Esophagus (tissue), 2 donors: Measurements from ENCODE around the gene PTBP1. TPM values are rescaled to one million over a fixed set of nuclear protein-coding genes. Genes with fewer than 3 reads are reported as not detected.

Experiments
- H3K27ac ChIP-seq, 2 donors: one replicate each; pipeline ENCODE4 v1.5.1; 2013; ENCODE audit warnings: low read depth in 2 of 2, mild to moderate bottlenecking in 2 of 2, inconsistent platforms in 1 of 2, low read length in 1 of 2, moderate library complexity in 1 of 2
- H3K27me3 ChIP-seq, 2 donors: one replicate each; pipeline ENCODE4 v1.6.1; 2013; ENCODE audit warnings: low read length in 2 of 2, control low read depth in 1 of 2, mild to moderate bottlenecking in 1 of 2; ENCODE audit not compliant: insufficient read depth in 2 of 2, control insufficient read depth in 1 of 2
- H3K36me3 ChIP-seq, 2 donors: one replicate each; pipeline ENCODE4 v1.6.1; 2013; ENCODE audit warnings: low read length in 1 of 2; ENCODE audit not compliant: control insufficient read depth in 2 of 2, insufficient read depth in 2 of 2
- H3K4me1 ChIP-seq, 2 donors: one replicate each; pipeline ENCODE4 v1.6.1; 2013; ENCODE audit warnings: low read length in 1 of 2; ENCODE audit not compliant: control insufficient read depth in 2 of 2, insufficient read depth in 2 of 2
- H3K4me3 ChIP-seq, 2 donors: one replicate each; pipeline ENCODE4 v1.5.1; 2013; ENCODE audit warnings: low read length in 2 of 2, mild to moderate bottlenecking in 2 of 2, low read depth in 1 of 2, moderate library complexity in 1 of 2
- H3K9me3 ChIP-seq, 2 donors: one replicate each; pipeline ENCODE4 v1.6.1; 2013; ENCODE audit warnings: mild to moderate bottlenecking in 2 of 2, low read depth in 1 of 2, low read length in 1 of 2, moderate library complexity in 1 of 2; ENCODE audit not compliant: control insufficient read depth in 2 of 2, insufficient read depth in 1 of 2
- WGBS, 2 donors: extraction: QIAGEN DNeasy Blood & Tissue Kit; methylation state at CpG; one replicate each; pipeline ENCODE4 v1.1.7; 2013; 5-methylcytosine and 5-hydroxymethylcytosine counted together
- polyA plus RNA-seq, 2 donors: library from polyadenylated mRNA; stranded (reverse); fragments of 200-250 nt; gene quantifications; one replicate each; pipeline ENCODE4 v1.2.3, GENCODE V29; 2013
- donor health status: healthy with polysubstance abuse.
- donor health status: Bipolar disorder and iron deficiency.

The PTBP1 gene
- 10 to 100 TPM; 90.6 to 98.3 TPM for polyA plus RNA-seq

DNA sequence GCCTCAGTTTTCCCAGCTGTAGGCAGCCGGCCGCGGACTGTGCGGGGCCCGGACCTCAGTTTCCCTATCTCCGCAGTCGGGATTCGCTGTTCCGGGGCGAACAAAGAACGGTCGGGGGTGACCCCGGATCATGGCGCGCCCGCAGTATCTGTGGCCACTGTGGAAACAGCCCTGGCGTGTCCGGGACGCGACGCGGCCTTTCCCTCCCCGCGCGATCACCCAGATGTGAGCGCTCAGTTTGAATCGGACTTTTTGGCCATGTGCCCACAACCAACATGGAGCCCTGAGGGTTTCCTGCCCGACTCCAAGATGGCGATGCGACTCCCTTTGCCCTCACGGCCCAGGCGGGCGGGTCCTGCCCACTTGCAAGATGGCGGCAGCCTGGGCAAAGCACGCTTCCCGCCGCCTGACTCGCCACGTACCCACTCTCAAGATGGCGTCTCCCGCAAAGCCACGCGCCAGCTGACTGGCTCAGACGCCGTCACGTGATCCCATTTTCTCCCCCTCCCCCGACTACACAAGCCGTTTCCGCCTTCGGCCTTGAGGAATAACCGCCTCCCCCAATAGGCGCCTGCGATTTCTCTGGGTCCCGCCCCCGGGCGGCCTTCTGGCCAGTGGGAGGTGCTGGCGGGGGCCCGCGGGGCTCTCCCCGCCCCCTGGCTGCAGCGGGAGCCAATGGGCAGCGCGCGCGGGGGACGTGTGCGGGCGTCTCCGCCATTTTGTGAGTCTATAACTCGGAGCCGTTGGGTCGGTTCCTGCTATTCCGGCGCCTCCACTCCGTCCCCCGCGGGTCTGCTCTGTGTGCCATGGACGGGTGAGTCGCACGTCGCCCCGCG is at the start of gene PTBP1:
Gene PTBP1 (plus strand): TSS at position 761 of the 836 bp plus-strand sequence. CDS start 46 bp downstream, at position 807.
- peak within 1 kb of the TSS; percentile 78 to 79 for H3K4me3 ChIP-seq
- H3K36me3 ChIP-seq: peaks cover 0 to 14% of the 10 kb centered on the region in 2 donors
- H3K4me1 ChIP-seq: peaks cover 22 to 32% of the 10 kb centered on the region in 2 donors

DNA sequence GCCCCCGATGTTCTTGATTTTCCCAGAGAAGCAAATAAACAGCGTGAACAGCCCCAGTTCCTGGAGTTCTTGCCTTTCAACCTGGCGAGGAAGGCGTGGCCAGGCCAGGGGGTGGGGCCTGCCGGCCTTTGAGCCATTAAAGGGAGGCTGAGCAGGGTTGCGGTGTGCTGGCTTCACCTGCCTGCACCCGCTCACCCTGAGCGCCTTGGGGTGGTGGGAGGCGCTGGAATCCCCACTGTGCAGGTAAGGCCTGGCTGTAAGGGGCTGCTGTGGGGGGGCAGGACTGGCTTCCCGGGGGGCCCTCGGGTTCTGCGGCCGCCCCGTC is 49.0 kb upstream of the PTBP1 start:
- Histone ChIP-seq H3K27me3 (no peaks in the 10 kb centered on the region), H3K27ac (no peak overlapping the region), H3K4me1 (peaks cover 0 to 5% of the 10 kb centered on the region in 2 donors), H3K4me3 (no peak overlapping the region), H3K36me3 (no peaks in the 10 kb centered on the region), H3K9me3 (peaks cover 4 to 8% of the 10 kb centered on the region in 2 donors)
- WGBS, 2 donors: 75 to 80% methylated on average over 14 of the region's 14 CpGs

More for the DNA sequence above, at the start of gene PTBP1:
- no peaks in the 10 kb centered on the region for H3K27me3 ChIP-seq
- H3K9me3 ChIP-seq: no peaks in the 10 kb centered on the region
- WGBS, 2 donors: 0% methylated on average over 80 to 83 of the region's 83 CpGs
- peak within 1 kb of the TSS; percentile 93 to 99 for H3K27ac ChIP-seq

DNA sequence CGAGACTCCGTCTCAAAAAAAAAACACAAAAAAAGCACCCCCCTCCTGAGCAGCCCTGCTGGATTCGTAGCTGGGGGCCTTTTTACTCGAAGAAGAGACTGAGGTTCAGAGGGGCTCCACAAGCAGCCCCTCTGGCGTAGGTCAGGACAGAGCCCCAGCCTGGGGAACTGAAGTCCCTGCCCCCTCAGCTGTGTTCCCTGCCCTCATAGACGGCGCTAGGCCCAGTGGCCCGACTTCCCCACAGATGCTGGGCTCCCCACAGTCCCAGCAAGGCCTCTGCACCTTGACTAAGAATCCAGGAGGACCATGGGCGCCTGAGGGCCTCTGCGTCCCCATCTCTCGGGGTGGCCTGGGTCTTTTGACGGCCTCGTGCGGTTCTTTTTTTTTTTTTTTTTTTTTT is 47.4 kb upstream of the PTBP1 start:
- H3K9me3 ChIP-seq: peaks cover 4 to 8% of the 10 kb centered on the region in 2 donors
- H3K4me3 ChIP-seq: no peak overlapping the region
- H3K4me1 ChIP-seq: peaks cover 0 to 5% of the 10 kb centered on the region in 2 donors
- H3K27me3 ChIP-seq: no peaks in the 10 kb centered on the region
- no peaks in the 10 kb centered on the region for H3K36me3 ChIP-seq
- no peak overlapping the region for H3K27ac ChIP-seq
- WGBS, 2 donors: 75 to 78% methylated on average over 12 to 14 of the region's 14 CpGs

DNA sequence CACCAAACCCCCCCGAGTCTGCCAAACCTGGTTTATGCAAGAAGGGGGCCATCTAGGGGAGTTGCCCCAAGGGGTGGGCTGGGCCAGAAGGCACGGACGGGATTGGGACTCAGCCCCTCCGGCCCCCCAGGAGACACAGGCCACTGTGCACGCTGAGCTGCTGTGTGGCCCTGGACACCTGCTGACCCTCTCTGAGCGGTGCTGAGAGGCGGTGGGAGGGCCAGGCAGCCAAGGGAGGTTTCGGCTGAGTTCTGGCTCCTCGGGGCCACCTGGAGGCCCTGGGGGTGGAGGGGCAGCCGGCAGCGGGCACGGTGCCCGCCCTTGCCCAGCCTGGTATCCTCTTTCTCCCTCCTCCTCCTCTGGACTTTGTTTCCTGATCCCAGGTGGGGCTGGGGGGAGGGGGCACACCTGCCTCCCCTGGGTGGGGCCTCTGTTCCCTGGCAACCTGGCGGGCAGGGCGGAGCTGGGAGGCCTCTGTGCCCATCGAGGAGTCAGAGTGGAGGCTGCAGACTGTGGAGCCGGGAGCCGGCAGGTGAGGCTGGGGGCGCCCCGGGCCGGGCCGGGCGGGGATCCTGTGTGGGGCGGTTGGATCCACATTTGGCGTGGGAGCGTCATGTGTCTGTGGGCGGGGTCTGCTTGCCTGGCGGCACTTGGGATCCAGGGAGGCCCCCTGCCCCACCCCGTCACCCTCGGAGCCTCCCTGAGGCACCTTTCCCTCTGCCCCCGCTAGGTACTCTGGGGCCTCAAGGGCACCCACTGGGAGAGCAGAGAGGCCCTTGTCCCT is 46.4 kb upstream of the PTBP1 start, which contains the start of gene MISP:
Gene MISP (plus strand): TSS at position 473 of the 784 bp plus-strand sequence. CDS start 5,835 bp downstream, outside the sequence.
- WGBS, 2 donors: 44 to 46% methylated on average over 26 to 31 of the region's 31 CpGs
- Histone ChIP-seq H3K4me1 (peaks cover 0 to 5% of the 10 kb centered on the region in 2 donors), H3K4me3 (no peak within 1 kb of the TSS), H3K27me3 (no peaks in the 10 kb centered on the region), H3K9me3 (peaks cover 4 to 8% of the 10 kb centered on the region in 2 donors), H3K36me3 (no peaks in the 10 kb centered on the region), H3K27ac (no peak within 1 kb of the TSS)

DNA sequence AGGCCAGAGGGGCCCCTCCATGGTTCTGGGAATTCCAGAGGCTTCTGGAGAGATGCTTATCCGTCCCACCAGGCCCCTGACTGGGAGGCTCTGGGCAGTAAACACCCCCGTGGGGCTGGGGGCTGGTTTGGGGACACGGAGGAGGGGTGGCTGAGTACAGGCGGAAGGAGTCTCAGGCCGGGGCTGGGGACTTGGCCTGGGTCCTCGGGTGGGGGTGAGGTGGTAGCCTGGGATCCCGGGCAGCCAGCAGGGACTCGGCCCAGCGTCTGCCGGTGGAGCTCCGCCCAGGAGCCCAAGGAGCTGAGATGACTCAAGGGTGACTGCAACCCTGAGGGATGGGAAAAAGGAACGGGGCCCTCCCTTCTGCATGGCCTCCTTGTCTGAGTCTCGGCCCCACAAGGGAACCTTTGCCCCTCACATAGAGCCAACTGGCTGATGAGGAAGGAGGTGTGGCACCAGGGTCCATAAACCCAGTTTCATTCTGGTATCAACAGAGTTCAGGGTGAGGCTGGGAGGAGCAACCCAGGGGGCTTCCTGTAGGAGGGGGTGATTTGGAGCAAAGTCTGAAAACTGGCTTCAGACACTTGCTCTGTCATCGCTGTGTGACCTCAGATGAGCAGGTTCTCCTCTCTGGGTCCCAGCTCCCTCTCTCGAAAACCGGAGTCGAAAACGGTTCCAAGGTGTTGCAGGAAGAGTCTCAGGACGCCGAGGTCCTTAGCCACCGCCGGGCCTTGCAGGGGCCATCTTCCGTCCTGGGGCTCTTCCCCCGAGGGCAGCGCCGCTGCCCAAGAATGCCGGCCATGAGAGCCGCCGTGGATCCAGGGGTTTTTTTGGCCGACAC is 45.5 kb upstream of the PTBP1 start:
- WGBS, 2 donors: 56% methylated on average over 30 of the region's 30 CpGs
- no peak overlapping the region for H3K4me3 ChIP-seq
- H3K4me1 ChIP-seq: peaks cover 0 to 5% of the 10 kb centered on the region in 2 donors
- H3K27me3 ChIP-seq: no peaks in the 10 kb centered on the region
- peaks cover 4 to 8% of the 10 kb centered on the region in 2 donors for H3K9me3 ChIP-seq
- no peaks in the 10 kb centered on the region for H3K36me3 ChIP-seq
- H3K27ac ChIP-seq: no peak overlapping the region

DNA sequence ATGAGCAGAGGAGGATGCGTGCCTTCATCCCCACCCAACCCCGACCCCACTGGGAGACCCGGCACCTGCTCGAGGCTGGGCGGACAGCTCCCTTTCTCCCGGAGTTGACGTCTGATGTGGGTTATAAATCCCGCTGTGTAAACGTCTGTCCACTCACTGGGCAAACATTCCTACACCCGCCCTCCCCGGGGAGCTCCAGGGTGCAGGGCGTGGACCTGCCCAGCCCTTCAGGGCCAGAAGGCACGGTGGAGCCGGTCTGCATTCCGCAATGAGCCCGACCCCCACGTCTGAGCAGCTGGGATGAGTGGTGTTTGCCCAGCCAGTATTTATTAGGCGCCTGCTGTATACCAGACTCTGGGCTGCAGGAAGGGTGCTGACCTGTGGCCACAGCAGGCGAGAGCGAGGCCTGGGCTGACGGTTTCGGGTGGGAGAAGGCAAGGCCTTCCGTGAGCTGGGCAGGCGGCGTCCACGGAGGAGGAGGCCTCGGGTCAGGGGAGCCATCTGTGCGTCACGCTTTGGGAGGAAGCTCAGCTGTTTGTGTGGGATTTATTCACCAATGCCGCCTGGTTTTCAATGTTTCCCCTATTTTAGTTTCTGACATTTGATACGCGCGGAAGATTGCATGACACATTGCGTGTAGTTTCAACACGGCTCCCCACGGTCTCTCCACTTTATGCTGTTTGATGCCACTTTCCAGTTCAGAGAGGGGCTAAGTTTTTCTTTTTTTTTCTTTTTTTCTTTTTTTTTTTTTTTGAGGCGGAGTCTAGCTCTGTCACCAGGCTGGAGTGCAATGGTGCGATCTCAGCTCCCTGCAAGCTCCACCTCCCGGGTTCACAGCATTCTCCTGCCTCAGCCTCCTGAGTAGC is 44.4 kb upstream of the PTBP1 start:
- peaks cover 0 to 4% of the 10 kb centered on the region in 2 donors for H3K9me3 ChIP-seq
- H3K36me3 ChIP-seq: no peaks in the 10 kb centered on the region
- H3K27ac ChIP-seq: peak overlapping the region; percentile 2
- H3K4me3 ChIP-seq: no peak overlapping the region
- H3K27me3 ChIP-seq: no peaks in the 10 kb centered on the region
- 30 to 31% methylated on average over 38 to 39 of the region's 39 CpGs for WGBS, 2 donors
- H3K4me1 ChIP-seq: peaks cover 0 to 5% of the 10 kb centered on the region in 2 donors

DNA sequence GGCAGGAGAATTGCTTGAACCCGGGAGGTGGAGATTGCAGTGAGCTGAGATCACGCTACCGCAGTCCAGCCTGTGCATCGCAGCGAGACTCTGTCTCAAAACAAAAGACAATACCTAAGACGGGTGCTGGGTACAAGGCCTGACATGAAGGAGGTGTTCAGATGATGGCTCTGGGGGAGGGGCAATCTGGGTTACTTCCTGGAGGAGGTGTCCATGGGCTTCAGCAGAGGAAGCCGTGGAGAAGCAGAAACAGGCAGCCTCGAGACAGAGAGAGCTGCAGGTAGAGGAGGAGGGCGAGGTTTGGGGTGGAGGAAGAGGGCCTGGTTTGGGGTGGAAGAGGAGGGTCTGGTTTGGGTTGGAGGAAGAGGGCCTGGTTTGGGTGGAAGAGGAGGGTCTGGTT is 42.7 kb upstream of the PTBP1 start:
- H3K36me3 ChIP-seq: no peaks in the 10 kb centered on the region
- WGBS, 2 donors: 76 to 86% methylated on average over 9 of the region's 9 CpGs
- peaks cover 0 to 5% of the 10 kb centered on the region in 2 donors for H3K4me1 ChIP-seq
- no peaks in the 10 kb centered on the region for H3K27me3 ChIP-seq
- peaks cover 5 to 9% of the 10 kb centered on the region in 2 donors for H3K9me3 ChIP-seq
- no peak overlapping the region for H3K27ac ChIP-seq
- H3K4me3 ChIP-seq: no peak overlapping the region

DNA sequence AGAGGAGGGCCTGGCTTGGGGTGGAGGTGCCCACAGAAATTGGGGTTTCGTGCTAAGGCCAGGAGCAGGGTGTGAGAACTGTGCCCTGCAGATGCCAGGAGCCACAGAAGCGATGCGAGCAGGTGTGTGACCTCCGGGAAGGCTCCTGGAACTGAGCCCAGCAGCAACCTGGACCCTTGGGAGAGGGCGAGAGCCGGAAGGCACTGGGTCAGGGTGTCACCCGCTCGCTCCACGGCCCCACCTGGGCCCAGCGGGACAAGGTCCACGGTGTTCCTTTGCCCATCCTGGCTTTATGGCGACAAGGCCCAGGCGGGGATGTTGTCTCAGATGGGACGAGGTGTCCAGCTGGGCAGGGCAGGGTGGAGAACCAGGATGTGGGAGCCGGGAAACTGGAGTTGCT is 42.2 kb upstream of the PTBP1 start:
- Histone ChIP-seq H3K27ac (no peak overlapping the region), H3K4me1 (peaks cover 0 to 5% of the 10 kb centered on the region in 2 donors)

More for the DNA sequence above, 42.2 kb upstream of the PTBP1 start:
- H3K9me3 ChIP-seq: peaks cover 5 to 9% of the 10 kb centered on the region in 2 donors
- H3K27me3 ChIP-seq: no peaks in the 10 kb centered on the region
- no peaks in the 10 kb centered on the region for H3K36me3 ChIP-seq
- WGBS, 2 donors: 86 to 91% methylated on average over 15 of the region's 15 CpGs
- H3K4me3 ChIP-seq: no peak overlapping the region
